Glutamatergic neuron (in vitro differentiated cells): Measurements from ENCODE around the gene COX20. TPM values are rescaled to one million over a fixed set of nuclear protein-coding genes. Genes with fewer than 3 reads are reported as not detected.

Experiments used
- DNase-seq: peaks from one replicate; pipeline ENCODE4 v3.0.0; 2022
- H3K27ac Mint-ChIP-seq: one replicate; pipeline ENCODE4 v1.8.0; 2020; ENCODE audit warnings: mild to moderate bottlenecking, mixed read lengths, inconsistent platforms; ENCODE audit not compliant: unreplicated experiment
- H3K27me3 Mint-ChIP-seq: one replicate; pipeline ENCODE4 v1.8.0; 2020; ENCODE audit warnings: mild to moderate bottlenecking, moderate library complexity, mixed read lengths, inconsistent platforms; ENCODE audit not compliant: unreplicated experiment
- H3K36me3 Mint-ChIP-seq: one replicate; pipeline ENCODE4 v1.8.0; 2020; ENCODE audit warnings: mild to moderate bottlenecking, mixed read lengths, inconsistent platforms; ENCODE audit not compliant: unreplicated experiment
- H3K4me1 Mint-ChIP-seq: one replicate; pipeline ENCODE4 v1.8.0; 2020; ENCODE audit warnings: mild to moderate bottlenecking, low read depth, mixed read lengths, inconsistent platforms; ENCODE audit not compliant: unreplicated experiment
- H3K4me3 Mint-ChIP-seq: one replicate; pipeline ENCODE4 v1.8.0; 2020; ENCODE audit warnings: mild to moderate bottlenecking, mixed read lengths, inconsistent platforms; ENCODE audit not compliant: unreplicated experiment
- H3K9me3 Mint-ChIP-seq: one replicate; pipeline ENCODE4 v1.8.0; 2020; ENCODE audit warnings: mild to moderate bottlenecking, moderate library complexity, mixed read lengths, inconsistent platforms; ENCODE audit not compliant: unreplicated experiment
- total RNA-seq: library from RNA; stranded (reverse); fragmentation: NEBNext Ultra II Directional; extraction: Animal tissue kit (Norgen Biotek cat#: 25700); gene quantifications from one replicate; pipeline ENCODE4 v1.2.1, GENCODE V29; 2021; ENCODE audit not compliant: unreplicated experiment
- TF ChIP-seq, protein P1 (sequence below): fragments of 200-600 bp; sonication (generic); IDR thresholded peaks from one replicate; pipeline ENCODE4 v1.5.0; 2021; ENCODE audit not compliant: partially characterized antibody, unreplicated experiment

COX20 gene
- total RNA-seq, 1 donor from 2014 or later = 35.3 TPM

DNA sequence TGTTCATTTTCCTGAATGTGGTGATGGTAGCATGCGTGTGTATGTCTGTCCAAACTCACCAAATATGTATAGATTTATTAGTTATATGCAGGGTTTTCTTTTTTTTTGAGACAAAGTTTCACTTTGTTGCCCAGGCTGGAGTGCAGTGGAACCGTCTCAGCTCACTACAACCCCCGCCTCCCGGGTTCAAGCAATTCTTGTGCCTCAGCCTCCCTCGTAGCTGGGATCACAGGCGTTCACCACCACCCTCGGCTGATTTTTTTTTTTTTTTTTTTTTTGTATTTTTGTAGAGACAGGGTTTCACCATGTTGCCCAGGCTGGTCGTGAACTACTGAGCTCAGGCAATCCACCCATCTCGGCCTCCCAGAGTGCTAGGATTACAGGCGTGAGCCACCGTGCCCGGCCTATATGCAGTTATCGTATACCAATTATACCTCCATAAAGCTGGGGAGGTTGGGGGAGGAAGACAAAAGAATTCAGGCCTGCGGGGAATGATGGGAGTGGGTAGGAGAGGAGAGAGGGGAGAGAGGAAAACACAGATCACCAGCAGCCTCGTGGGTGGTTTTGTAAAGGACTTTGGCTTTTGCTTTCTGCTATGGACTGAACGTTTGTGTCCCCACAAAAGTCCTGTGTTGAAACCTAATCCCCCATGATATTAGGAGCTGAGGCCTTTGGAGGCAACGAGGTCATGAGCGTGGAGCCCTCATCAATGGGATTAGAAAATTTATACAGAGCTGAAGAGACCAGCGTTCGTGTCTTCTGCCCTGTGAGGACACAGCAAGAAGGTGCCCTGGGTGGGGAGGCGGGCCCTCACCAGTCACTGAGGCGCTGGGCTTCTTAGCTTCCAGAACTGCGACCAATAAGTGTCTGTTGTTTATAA is 33.3 kb downstream of the COX20 start:
- TF ChIP-seq, protein P1, sequence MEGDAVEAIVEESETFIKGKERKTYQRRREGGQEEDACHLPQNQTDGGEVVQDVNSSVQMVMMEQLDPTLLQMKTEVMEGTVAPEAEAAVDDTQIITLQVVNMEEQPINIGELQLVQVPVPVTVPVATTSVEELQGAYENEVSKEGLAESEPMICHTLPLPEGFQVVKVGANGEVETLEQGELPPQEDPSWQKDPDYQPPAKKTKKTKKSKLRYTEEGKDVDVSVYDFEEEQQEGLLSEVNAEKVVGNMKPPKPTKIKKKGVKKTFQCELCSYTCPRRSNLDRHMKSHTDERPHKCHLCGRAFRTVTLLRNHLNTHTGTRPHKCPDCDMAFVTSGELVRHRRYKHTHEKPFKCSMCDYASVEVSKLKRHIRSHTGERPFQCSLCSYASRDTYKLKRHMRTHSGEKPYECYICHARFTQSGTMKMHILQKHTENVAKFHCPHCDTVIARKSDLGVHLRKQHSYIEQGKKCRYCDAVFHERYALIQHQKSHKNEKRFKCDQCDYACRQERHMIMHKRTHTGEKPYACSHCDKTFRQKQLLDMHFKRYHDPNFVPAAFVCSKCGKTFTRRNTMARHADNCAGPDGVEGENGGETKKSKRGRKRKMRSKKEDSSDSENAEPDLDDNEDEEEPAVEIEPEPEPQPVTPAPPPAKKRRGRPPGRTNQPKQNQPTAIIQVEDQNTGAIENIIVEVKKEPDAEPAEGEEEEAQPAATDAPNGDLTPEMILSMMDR = no peak
- Mint-ChIP-seq H3K27me3 (peaks cover 10% of the 10 kb centered on the region), H3K36me3 (no peaks in the 10 kb centered on the region), H3K4me1 (peaks cover 9% of the 10 kb centered on the region), H3K9me3 (peaks cover 12% of the 10 kb centered on the region), H3K4me3 (no peak overlapping the region), H3K27ac (no peak overlapping the region)
- no peak for DNase-seq

- Mint-ChIP-seq H3K9me3 (peaks cover 10% of the 10 kb centered on the region), H3K27ac (no peak overlapping the region), H3K27me3 (peaks cover 8% of the 10 kb centered on the region), H3K4me1 (peaks cover 9% of the 10 kb centered on the region), H3K36me3 (no peaks in the 10 kb centered on the region), H3K4me3 (no peak overlapping the region)
- TF ChIP-seq, protein P1 = no peak
- no peak for DNase-seq
Observed at GRCh38 chr1:244869364-244869827, 33.9 kb downstream of the COX20 start.

DNA sequence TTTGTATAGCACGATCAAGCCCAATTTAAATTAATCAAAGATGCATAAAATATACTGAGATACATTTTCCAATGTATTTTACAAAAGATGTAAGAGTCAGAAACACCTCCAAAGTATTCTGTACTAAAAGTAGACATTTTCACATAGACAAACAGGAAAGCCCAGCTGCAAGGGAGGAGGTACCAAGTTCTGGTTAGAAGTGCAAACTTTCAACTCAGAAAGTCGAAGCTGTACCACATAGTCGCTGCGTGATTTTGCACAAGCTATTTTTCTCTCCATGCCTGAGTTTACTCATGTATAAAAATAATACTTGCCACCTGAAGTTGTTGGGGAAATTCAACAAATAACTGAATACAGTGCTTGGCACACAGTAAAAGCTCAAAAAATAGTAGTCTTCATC is 34.5 kb downstream of the COX20 start:
- Mint-ChIP-seq H3K36me3 (no peaks in the 10 kb centered on the region), H3K27ac (no peak overlapping the region), H3K27me3 (peaks cover 4% of the 10 kb centered on the region), H3K4me1 (peaks cover 6% of the 10 kb centered on the region), H3K4me3 (no peak overlapping the region), H3K9me3 (peaks cover 5% of the 10 kb centered on the region)
- TF ChIP-seq, protein P1 = no peak
- DNase-seq = no peak

DNA sequence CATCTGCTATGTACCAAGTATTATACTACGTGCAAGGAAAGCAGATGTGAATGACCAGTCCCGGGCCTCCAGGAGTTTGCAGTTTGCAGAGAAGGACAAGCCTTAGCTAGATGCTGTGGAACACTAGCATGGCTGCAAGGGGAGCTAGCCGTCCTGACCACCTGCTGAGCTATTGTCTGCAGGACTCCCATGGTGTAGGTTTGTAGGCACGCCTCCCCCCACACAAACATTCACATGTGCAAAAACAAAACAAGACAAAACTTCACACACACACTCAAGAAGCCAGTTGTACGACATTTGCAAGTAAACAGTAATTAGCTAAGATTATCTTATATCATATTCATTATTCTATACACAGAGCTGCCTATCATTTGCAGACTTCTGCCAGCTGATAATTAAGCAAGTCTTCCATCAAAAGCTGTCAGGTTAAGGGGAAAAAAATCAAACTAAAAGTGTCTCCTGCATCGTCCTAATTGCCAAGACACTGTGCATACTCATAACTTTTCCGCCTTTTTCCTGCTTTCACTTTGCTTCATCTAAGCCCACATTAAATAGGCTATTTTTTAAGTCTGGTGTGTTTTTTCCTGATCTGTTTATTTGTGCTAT is 39.6 kb downstream of the COX20 start:
- Mint-ChIP-seq H3K27ac (no peak overlapping the region), H3K36me3 (no peaks in the 10 kb centered on the region), H3K4me1 (no peaks in the 10 kb centered on the region), H3K27me3 (no peaks in the 10 kb centered on the region), H3K9me3 (no peaks in the 10 kb centered on the region), H3K4me3 (no peak overlapping the region)
- TF ChIP-seq, protein P1 = no peak
- DNase-seq = no peak
